GM06990 (cell line): ENCODE measurements around the gene SGIP1.

Source experiments
- DNase-seq: peaks from one replicate; pipeline ENCODE4 v3.0.0-alpha.2; 2011; ENCODE audit not compliant: insufficient read length; ENCODE audit errors: extremely low read depth
- H3K27me3 ChIP-seq: replicated peaks from 2 replicates; pipeline ENCODE4 v1.6.0; 2011; ENCODE audit warnings: low read length; ENCODE audit not compliant: control insufficient read depth, insufficient read depth
- H3K36me3 ChIP-seq: 2 replicates; pipeline ENCODE4 v1.5.1; 2011; ENCODE audit warnings: low read length; ENCODE audit not compliant: control insufficient read depth, insufficient read depth
- H3K4me3 ChIP-seq: replicated peaks from 2 replicates; pipeline ENCODE4 v1.5.1; 2011; ENCODE audit warnings: low read depth, mild to moderate bottlenecking, control low read depth, low read length
- CTCF ChIP-seq: IDR thresholded peaks from 2 replicates; pipeline ENCODE4 v1.5.1; 2011; ENCODE audit warnings: low read length, control low read depth, mild to moderate bottlenecking, inconsistent platforms; ENCODE audit not compliant: insufficient read depth, poor library complexity, severe bottlenecking

SGIP1 gene

DNA sequence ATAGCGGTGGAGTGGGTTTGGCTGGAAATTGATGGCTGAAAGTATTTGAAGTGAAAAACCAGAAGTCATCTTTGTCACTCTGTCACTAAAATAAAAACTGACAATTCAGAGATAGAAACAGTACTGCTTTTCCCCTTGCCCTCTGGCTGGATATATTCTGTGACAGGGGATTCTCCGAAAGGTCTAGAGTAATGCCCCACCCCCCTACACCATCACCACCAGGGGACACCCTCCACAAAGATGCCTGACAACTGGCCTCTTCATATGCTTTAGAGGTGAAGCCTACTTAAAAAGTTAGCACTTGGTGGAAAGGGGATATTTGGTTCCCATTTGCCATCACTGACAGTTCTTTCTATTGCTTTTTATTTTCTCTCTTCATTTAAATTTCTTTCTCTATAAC lies 73.5 kb downstream of the SGIP1 start:
- Histone ChIP-seq H3K4me3 (no peak overlapping the region), H3K36me3 (no peaks in the 10 kb centered on the region), H3K27me3 (no peaks in the 10 kb centered on the region)
- TF ChIP-seq CTCF, result no peak
- DNase-seq, result no peak

- H3K27me3 ChIP-seq, result no peaks in the 10 kb centered on the region
- no peak for DNase-seq
- no peaks in the 10 kb centered on the region for H3K36me3 ChIP-seq
- TF ChIP-seq CTCF, result no peak
- no peak overlapping the region for H3K4me3 ChIP-seq
Observed at GRCh38 chr1:66613187-66613586, 79.2 kb downstream of the SGIP1 start.

- H3K36me3 ChIP-seq, result no peaks in the 10 kb centered on the region
- no peak for DNase-seq
- no peak overlapping the region for H3K4me3 ChIP-seq
- TF ChIP-seq CTCF, result no peak
- H3K27me3 ChIP-seq, result no peaks in the 10 kb centered on the region
Observed at GRCh38 chr1:66617362-66618184, 83.6 kb downstream of the SGIP1 start.

- Histone ChIP-seq H3K4me3 (no peak overlapping the region), H3K36me3 (no peaks in the 10 kb centered on the region), H3K27me3 (no peaks in the 10 kb centered on the region)
- no peak for TF ChIP-seq CTCF
- DNase-seq, result no peak
Observed at GRCh38 chr1:66618390-66618789, 84.4 kb downstream of the SGIP1 start.

GRCh38 chr1:66623812-66624211 lies 89.9 kb downstream of the SGIP1 start:
- Histone ChIP-seq H3K27me3 (no peaks in the 10 kb centered on the region), H3K36me3 (no peaks in the 10 kb centered on the region), H3K4me3 (no peak overlapping the region)
- TF ChIP-seq CTCF, result no peak
- DNase-seq, result no peak
